ENCODE measurements around the gene CARF. TPM values are rescaled to one million over a fixed set of nuclear protein-coding genes. Genes with fewer than 3 reads are reported as not detected.

CARF gene
- total and polyA plus RNA-seq, 2 of the 13 experiments (the other 11 are each of a cell fraction or from before 2014, with no cell fraction given): 3.0 to 5.4 TPM

- peak; percentile 85 for TF ChIP-seq POGK (CRISPR knock-in tag; conservative IDR thresholded peaks at IDR 0.05)
- TF ChIP-seq ZNF644 (CRISPR knock-in tag; IDR thresholded peaks at IDR 0.05; ENCODE audit: low read depth): no peak
- TF ChIP-seq TBX3 (IDR thresholded peaks at IDR 0.05; ENCODE audit: borderline replicate concordance): no peak
- no peak for TF ChIP-seq SRSF4 (IDR thresholded peaks at IDR 0.05; ENCODE audit: low read depth, low read length, poor library complexity, severe bottlenecking)
- TF ChIP-seq MBNL3 (CRISPR knock-in tag; conservative IDR thresholded peaks at IDR 0.05): no peak
- peak; percentile 97 for TF ChIP-seq TEAD3 (CRISPR knock-in tag; optimal IDR thresholded peaks at IDR 0.05; ENCODE audit: borderline replicate concordance)
- TF ChIP-seq RORA (CRISPR knock-in tag; IDR thresholded peaks at IDR 0.05): no peak
- TF ChIP-seq SRF (IDR thresholded peaks at IDR 0.05; ENCODE audit: low read depth, low read length): 0 out of 2 replicates have a peak, but pooled peaks have one; percentile 9
- TF ChIP-seq ZNF331 (CRISPR knock-in tag; IDR thresholded peaks at IDR 0.05): peak; percentile 94
- TF ChIP-seq ZXDC (CRISPR knock-in tag; IDR thresholded peaks at IDR 0.05): 0 out of 2 replicates have a peak, but pooled peaks have one; percentile 23
- peak; percentile 96 for TF ChIP-seq GMEB1 (CRISPR knock-in tag; IDR thresholded peaks at IDR 0.05; ENCODE audit: borderline replicate concordance)
- TF ChIP-seq DDIT3 (CRISPR knock-in tag; IDR thresholded peaks at IDR 0.05): no peak
- TF ChIP-seq ZNF597 (CRISPR knock-in tag; IDR thresholded peaks at IDR 0.05): no peak
- TF ChIP-seq ARHGAP35 (CRISPR knock-in tag; IDR thresholded peaks at IDR 0.05; ENCODE audit: borderline replicate concordance): peak; percentile 61; the same call in 1 of the 2 replicates
- TF ChIP-seq ZNF780A (CRISPR knock-in tag; IDR thresholded peaks at IDR 0.05): no peak
- TF ChIP-seq ZNF782 (CRISPR knock-in tag; IDR thresholded peaks at IDR 0.05; ENCODE audit: borderline replicate concordance): no peak; the same call in 1 of the 2 replicates
- no peak for TF ChIP-seq ZNF354B (CRISPR knock-in tag; IDR thresholded peaks at IDR 0.05)
- no peak for TF ChIP-seq ZBTB3 (CRISPR knock-in tag; IDR thresholded peaks at IDR 0.05; ENCODE audit: borderline replicate concordance, low read depth)
- no peak for TF ChIP-seq ZNF589 (CRISPR knock-in tag; conservative IDR thresholded peaks at IDR 0.05)
- no peak for TF ChIP-seq ZNF451 (CRISPR knock-in tag; IDR thresholded peaks at IDR 0.05)
- no peak for TF ChIP-seq BATF2 (CRISPR knock-in tag; IDR thresholded peaks at IDR 0.05)
These were observed 102.6 kb downstream of the CARF start, which contains the start of gene NBEAL1 (continued) for GRCh38 chr2:203014456-203015199.

All from HepG2 (cell line).